A549 (cell line): ENCODE results near the gene IGF2R. TPM values are rescaled to one million over a fixed set of nuclear protein-coding genes. Genes with fewer than 3 reads are reported as not detected.

Experiments used
- ATAC-seq, 2 experiments: fragments of 200-7000 bp in 1 of 2; fragments of >200 bp in 1 of 2; cut with Nextera tagmentation in 1 of 2; cut with Tn5 transposase in 1 of 2; 3 replicates each; pipeline versions ENCODE4 v1.8.0 to v1.9.1; 2018 to 2020; ENCODE audit warnings: mild to moderate bottlenecking in 1 of 2, moderate library complexity in 1 of 2
- CTCF ChIA-PET: fragments of 300-600 bp; sonication (Branson Sonifier 250); formaldehyde crosslinking; extraction: SDS; loops from one replicate; lab custom pipeline; 2021; ENCODE audit warnings: antibody characterized with exemption, inconsistent platforms; lab: Yijun Ruan, JAX
- POLR2A ChIA-PET: fragments of 350-600 bp; formaldehyde crosslinking; extraction: SDS; loops from one replicate; lab custom pipeline; 2021; ENCODE audit warnings: antibody characterized with exemption, inconsistent platforms; lab: Yijun Ruan, JAX
- DNase-seq, 2 experiments: peaks; one replicate each; pipeline versions ENCODE4 v3.0.0 to v3.0.0-alpha.2; 2011 to 2016; ENCODE audit warnings: low read depth in 1 of 2, low spot score in 1 of 2
- FAIRE-seq: peaks from 2 replicates; lab custom pipeline; 2011; peaks lifted over from hg19 to GRCh38; lab: Jason Lieb, UNC
- H3K27ac ChIP-seq, 2 experiments: fragments of >200 bp; sonication (Bioruptor Twin); formaldehyde crosslinking; 3 replicates each; pipeline ENCODE4 v1.5.1; 2016 to 2017
- H3K4me1 ChIP-seq: fragments of >200 bp; sonication (Bioruptor Twin); formaldehyde crosslinking; 3 replicates; pipeline ENCODE4 v1.6.1; 2016
- H3K4me2 ChIP-seq: fragments of >200 bp; sonication (Bioruptor Twin); formaldehyde crosslinking; 3 replicates; pipeline ENCODE4 v1.6.1; 2016
- H3K4me3 ChIP-seq: fragments of >200 bp; sonication (Bioruptor Twin); formaldehyde crosslinking; 3 replicates; pipeline ENCODE4 v1.5.1; 2016
- H3K9me3 ChIP-seq: fragments of >200 bp; sonication (Bioruptor Twin); formaldehyde crosslinking; 3 replicates; pipeline ENCODE4 v1.6.1; 2016
- ATOH8 ChIP-seq: fragments of 250-450 bp; sonication (Bioruptor Pico); IDR thresholded peaks from 2 replicates; pipeline ENCODE4 v1.5.0; 2020; ENCODE audit warnings: low read depth, mild to moderate bottlenecking, moderate library complexity
- CBX8 ChIP-seq: fragments of 200-600 bp; sonication (generic); IDR thresholded peaks from 2 replicates; pipeline ENCODE4 v1.6.1; 2016
- CTCF ChIP-seq: fragments of >200 bp; sonication (Bioruptor Twin); formaldehyde crosslinking; IDR thresholded peaks from 3 replicates; pipeline ENCODE4 v1.5.1; 2016
- EHF ChIP-seq: fragments of 250-450 bp; sonication (Bioruptor Pico); IDR thresholded peaks from 2 replicates; pipeline ENCODE4 v1.5.0; 2020; ENCODE audit warnings: mild to moderate bottlenecking
- EP300 ChIP-seq, 2 experiments: fragments of >200 bp; sonication (Bioruptor Twin); formaldehyde crosslinking; IDR thresholded peaks; 2 replicates in 1 of 2; 3 replicates in 1 of 2; pipeline ENCODE4 v1.6.1; 2016 to 2017
- FOSB ChIP-seq: fragments of 250-450 bp; sonication (Bioruptor Pico); IDR thresholded peaks from 2 replicates; pipeline ENCODE4 v1.5.0; 2020; ENCODE audit warnings: mild to moderate bottlenecking, moderate library complexity
- FOXS1 ChIP-seq: fragments of 250-450 bp; sonication (Bioruptor Pico); IDR thresholded peaks from 2 replicates; pipeline ENCODE4 v1.5.0; 2020; ENCODE audit warnings: mild to moderate bottlenecking, moderate library complexity
- HES2 ChIP-seq: fragments of >200 bp; sonication (Bioruptor Twin); formaldehyde crosslinking; IDR thresholded peaks from 2 replicates; pipeline ENCODE4 v1.6.1; 2016
- HMGXB4 ChIP-seq: fragments of 250-450 bp; sonication (Bioruptor Pico); IDR thresholded peaks from 2 replicates; pipeline ENCODE4 v1.5.0; 2021; ENCODE audit warnings: mild to moderate bottlenecking, moderate library complexity, borderline replicate concordance
- HOXB13 ChIP-seq: fragments of 250-450 bp; sonication (Bioruptor Pico); IDR thresholded peaks from 2 replicates; pipeline ENCODE4 v1.5.0; 2020; ENCODE audit warnings: low read depth, mild to moderate bottlenecking, moderate library complexity
- KDM1A ChIP-seq: fragments of 200-600 bp; sonication (generic); IDR thresholded peaks from 2 replicates; pipeline ENCODE4 v1.6.1; 2016; ENCODE audit warnings: low read depth, mild to moderate bottlenecking
- MAFK ChIP-seq: fragments of 450-650 bp; IDR thresholded peaks from 2 replicates; pipeline ENCODE4 v1.6.1; 2014; ENCODE audit not compliant: partially characterized antibody
- MAX ChIP-seq: IDR thresholded peaks from 2 replicates; pipeline ENCODE4 v1.6.1; 2012
- MAZ ChIP-seq: fragments of 150-350 bp; IDR thresholded peaks from 2 replicates; pipeline ENCODE4 v1.6.1; 2014; ENCODE audit warnings: antibody characterized with exemption, low read depth, low read length, borderline replicate concordance
- MYC ChIP-seq: IDR thresholded peaks from 2 replicates; pipeline ENCODE4 v1.6.1; 2012; ENCODE audit warnings: mild to moderate bottlenecking, inconsistent platforms, low read length, improper control_type of control experiment, borderline replicate concordance
- NFE2L2 ChIP-seq: fragments of 150-350 bp; conservative IDR thresholded peaks from 2 replicates; pipeline ENCODE4 v1.6.1; 2014; ENCODE audit warnings: low read length
- NPAS2 ChIP-seq: fragments of 250-450 bp; sonication (Bioruptor Pico); IDR thresholded peaks from 2 replicates; pipeline ENCODE4 v1.8.0; 2022; ENCODE audit warnings: mild to moderate bottlenecking, moderate library complexity, borderline replicate concordance
- NR3C1 ChIP-seq: fragments of >200 bp; sonication (Bioruptor Twin); formaldehyde crosslinking; IDR thresholded peaks from 3 replicates; pipeline ENCODE4 v1.6.1; 2017
- PBX3 ChIP-seq: IDR thresholded peaks from 2 replicates; pipeline ENCODE4 v1.6.1; 2012
- TP53 ChIP-seq: fragments of 250-450 bp; sonication (Bioruptor Pico); IDR thresholded peaks from 2 replicates; pipeline ENCODE4 v1.5.0; 2021; ENCODE audit warnings: mild to moderate bottlenecking, moderate library complexity
- ZFP36 ChIP-seq: fragments of 450-650 bp; IDR thresholded peaks from 2 replicates; pipeline ENCODE4 v1.6.1; 2014; ENCODE audit warnings: borderline replicate concordance; ENCODE audit not compliant: partially characterized antibody
- ZNF302 ChIP-seq: fragments of 250-450 bp; sonication (Bioruptor Pico); IDR thresholded peaks from 2 replicates; pipeline ENCODE4 v1.9.0; 2021; ENCODE audit warnings: inconsistent platforms, mild to moderate bottlenecking, moderate library complexity
- WGBS: methylation state at CpG from one replicate; pipeline ENCODE4 v1.1.6; 2017; ENCODE audit errors: missing lambda C conversion rate; 5-methylcytosine and 5-hydroxymethylcytosine counted together
- polyA plus RNA-seq, 4 experiments: library from polyadenylated mRNA; depleted of rRNA in 3 of 4; stranded (reverse); fragments of >200 nt; fragmentation: RNase III in 1 of 4; extraction: RNeasy Plus Mini Kit Qiagen cat#74134 plus additional on column Dnase treatment in 1 of 4; gene quantifications; 2 replicates in 3 of 4; 3 replicates in 1 of 4; pipeline ENCODE4 v1.2.3, GENCODE V29; 2011 to 2017

IGF2R gene
- polyA plus RNA-seq, 2 of the 4 experiments (the other 2 are of a cell fraction): 17.6 to 24.9 TPM

GRCh38 chr6:160147146-160147536 lies 178.3 kb downstream of the IGF2R start:
- ATAC-seq: no peak
- ChIA-PET POLR2A (no interaction called here), CTCF (interaction anchor here (1.4 to 1.5 kb wide), 2 partner anchors 9 to 15 kb away, joined by 3 to 8 read pairs; no protein-coding TSS in a partner anchor)
- WGBS: 91% methylated on average over 3 of the region's 3 CpGs
- no peaks in the 10 kb centered on the region for H3K9me3 ChIP-seq
- no peak for DNase-seq
- no peak overlapping the region for H3K4me3 ChIP-seq
- no peak for FAIRE-seq
- no peak overlapping the region for H3K4me2 ChIP-seq
- H3K4me1 ChIP-seq: 0 out of 3 replicates have a peak, but pooled peaks cover 1% of the 10 kb centered on the region
- TF ChIP-seq HOXB13 (CRISPR knock-in tag): no peak
- TF ChIP-seq ZFP36: no peak
- TF ChIP-seq KDM1A: no peak
- no peak for TF ChIP-seq NFE2L2
- no peak for TF ChIP-seq EHF
- no peak for TF ChIP-seq FOSB (CRISPR knock-in tag)
- TF ChIP-seq NR3C1: no peak
- TF ChIP-seq ZNF302 (CRISPR knock-in tag): no peak
- no peak for TF ChIP-seq MAZ
- TF ChIP-seq MYC: no peak
- no peak for TF ChIP-seq CTCF
- no peak overlapping the region for H3K27ac ChIP-seq

GRCh38 chr6:160154471-160154870 lies 185.6 kb downstream of the IGF2R start:
- WGBS: 72% methylated on average over 3 of the region's 3 CpGs
- Histone ChIP-seq H3K27ac (no peak overlapping the region), H3K9me3 (peaks cover 4% of the 10 kb centered on the region; the same call in 1 of the 3 replicates), H3K4me1 (no peaks in the 10 kb centered on the region), H3K4me3 (no peak overlapping the region), H3K4me2 (no peak overlapping the region)
- TF ChIP-seq CTCF: no peak
- no peak for TF ChIP-seq NPAS2 (CRISPR knock-in tag)
- no peak for TF ChIP-seq MAX
- no peak for TF ChIP-seq HES2
- TF ChIP-seq EP300 (IDR thresholded peaks at IDR 0.05): no peak
- no peak for TF ChIP-seq CBX8
- no peak for TF ChIP-seq NFE2L2
- no peak for TF ChIP-seq TP53 (CRISPR knock-in tag)
- no peak for TF ChIP-seq ZFP36
- no peak for TF ChIP-seq PBX3
- TF ChIP-seq HMGXB4: no peak
- no peak for TF ChIP-seq FOXS1 (CRISPR knock-in tag)
- TF ChIP-seq MAFK: no peak
- TF ChIP-seq ATOH8 (CRISPR knock-in tag): no peak
- no peak for FAIRE-seq
- no peak for DNase-seq
- no peak for ATAC-seq
- POLR2A ChIA-PET: no interaction called here
- CTCF ChIA-PET: no interaction called here
